ENCODE data around the gene ABCB10. TPM values are rescaled to one million over a fixed set of nuclear protein-coding genes. Genes with fewer than 3 reads are reported as not detected.
A peak's percentile ranks its signal among the peaks of the same experiment; 100 is the strongest.
"Not testable (repeated sequence)": the region's sequence is repeated elsewhere in the genome, so short reads cannot be mapped to it uniquely, and the experiment has no call there.

The ABCB10 gene
- 95.8 and 97.5 TPM in 2 replicates for total RNA-seq (2014; rRNA removed; shearing (Covaris generic))
- polyA plus RNA-seq (2014; cell fraction: nucleus; rRNA removed): 87.4 and 104 TPM in 2 replicates

DNA sequence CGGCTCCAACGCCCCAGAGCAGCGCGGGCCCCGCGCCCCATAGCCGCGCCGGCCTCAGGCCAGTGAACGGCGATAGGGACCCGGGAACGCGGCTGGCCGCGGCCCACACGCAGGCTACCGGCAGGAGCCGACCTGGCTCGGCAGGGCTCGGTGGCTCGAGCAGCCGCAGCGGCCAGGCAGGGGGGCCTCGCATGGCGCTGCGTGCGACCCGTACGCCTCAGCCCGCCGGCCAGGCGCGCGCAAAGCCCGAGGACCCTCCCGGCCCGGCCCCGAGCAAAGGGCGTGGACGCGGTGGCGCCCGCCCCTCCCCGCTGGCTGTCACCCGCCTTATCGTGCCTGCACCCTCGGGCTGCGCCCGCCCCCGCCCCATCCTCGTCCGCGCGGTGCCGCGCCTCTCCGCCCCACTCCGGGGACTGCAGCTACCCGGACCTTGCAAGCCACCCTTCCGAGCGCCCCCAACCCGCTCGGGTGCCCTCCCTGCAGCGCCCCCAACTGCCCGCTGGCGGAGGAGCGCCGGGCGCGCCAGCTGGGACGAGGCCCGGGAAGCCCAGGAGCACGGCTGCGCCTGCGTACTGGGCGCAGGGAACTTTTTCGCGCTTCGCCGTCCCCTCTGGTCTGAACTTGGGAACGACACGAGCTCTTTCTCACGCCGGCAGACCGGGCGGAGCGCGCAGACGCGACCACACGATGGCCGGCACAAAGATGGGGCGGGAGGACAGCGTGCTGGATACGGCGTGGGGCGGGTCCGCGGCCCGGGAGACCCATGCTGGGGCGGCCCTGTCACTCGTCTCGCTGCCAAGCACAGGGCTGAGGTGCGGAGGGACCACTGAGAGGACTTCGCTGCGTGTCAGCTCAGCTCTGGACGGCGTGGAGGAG lies at the start of gene ABCB10:
TSS of gene ABCB10 (minus strand) at position 248 of the 876 bp plus-strand sequence. CDS start at position 193, 55 bp downstream.
- DNase-seq (ENCODE audit: extremely low read depth, low read depth): peak; percentile 100

GRCh38 chr1:229607370-229607769 lies 48.9 kb upstream of the ABCB10 start:
- DNase-seq (ENCODE audit: extremely low read depth, low read depth): no peak

DNA sequence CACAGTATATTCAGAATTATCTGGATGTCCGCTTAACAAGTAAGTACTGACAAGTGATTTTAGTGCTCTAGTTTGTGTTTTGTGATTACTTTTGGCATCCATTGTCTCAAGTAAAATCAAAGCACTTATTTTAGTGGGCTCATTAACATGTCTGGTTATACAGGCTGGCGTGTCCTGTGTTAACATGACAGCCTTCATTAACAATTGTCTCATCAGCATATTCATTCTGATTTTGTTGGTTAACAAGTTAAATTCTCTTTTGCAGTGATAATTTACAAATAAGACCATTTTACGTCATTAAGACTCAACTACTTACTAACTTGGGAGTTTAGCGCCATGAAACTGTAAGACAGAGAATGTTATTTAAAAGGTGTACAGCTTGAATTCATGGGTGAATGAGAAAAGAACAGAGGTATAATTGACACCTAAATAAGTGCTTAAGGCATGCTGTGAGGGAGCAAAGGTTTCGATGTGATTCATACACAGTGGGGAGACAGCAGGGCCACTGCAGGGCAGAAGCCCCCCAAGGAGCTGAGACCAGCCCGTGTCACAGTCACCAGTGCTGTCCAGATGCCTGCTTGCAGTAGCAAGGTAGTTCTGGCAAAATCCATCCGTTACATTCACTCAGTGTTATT lies 45.0 kb upstream of the ABCB10 start:
- no peak for DNase-seq (ENCODE audit: extremely low read depth, low read depth)

DNA sequence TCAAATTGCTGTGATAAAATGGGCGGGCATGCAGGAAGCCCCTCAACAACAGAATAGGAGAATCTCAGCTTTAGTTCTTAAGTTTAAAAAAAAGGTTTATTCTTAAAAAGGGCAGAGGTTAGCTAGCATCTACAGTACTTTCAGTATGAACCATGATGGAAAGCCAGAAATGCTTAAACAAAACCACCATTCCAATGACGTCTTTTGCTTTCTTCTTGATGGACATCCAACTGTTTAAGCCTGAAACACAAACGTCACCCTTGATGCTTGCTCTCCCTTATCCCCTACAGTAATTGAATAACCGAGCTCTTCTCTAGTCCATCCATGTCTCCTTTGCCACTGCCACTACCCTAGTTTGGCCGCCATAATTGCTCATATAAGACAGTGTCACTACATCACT lies 41.7 kb upstream of the ABCB10 start:
- DNase-seq (ENCODE audit: extremely low read depth, low read depth): no peak

GRCh38 chr1:229599218-229599954 lies 40.9 kb upstream of the ABCB10 start:
- no peak for DNase-seq (ENCODE audit: extremely low read depth, low read depth)

GRCh38 chr1:229597877-229598276 lies 39.4 kb upstream of the ABCB10 start:
- no peak for DNase-seq (ENCODE audit: extremely low read depth, low read depth)

DNA sequence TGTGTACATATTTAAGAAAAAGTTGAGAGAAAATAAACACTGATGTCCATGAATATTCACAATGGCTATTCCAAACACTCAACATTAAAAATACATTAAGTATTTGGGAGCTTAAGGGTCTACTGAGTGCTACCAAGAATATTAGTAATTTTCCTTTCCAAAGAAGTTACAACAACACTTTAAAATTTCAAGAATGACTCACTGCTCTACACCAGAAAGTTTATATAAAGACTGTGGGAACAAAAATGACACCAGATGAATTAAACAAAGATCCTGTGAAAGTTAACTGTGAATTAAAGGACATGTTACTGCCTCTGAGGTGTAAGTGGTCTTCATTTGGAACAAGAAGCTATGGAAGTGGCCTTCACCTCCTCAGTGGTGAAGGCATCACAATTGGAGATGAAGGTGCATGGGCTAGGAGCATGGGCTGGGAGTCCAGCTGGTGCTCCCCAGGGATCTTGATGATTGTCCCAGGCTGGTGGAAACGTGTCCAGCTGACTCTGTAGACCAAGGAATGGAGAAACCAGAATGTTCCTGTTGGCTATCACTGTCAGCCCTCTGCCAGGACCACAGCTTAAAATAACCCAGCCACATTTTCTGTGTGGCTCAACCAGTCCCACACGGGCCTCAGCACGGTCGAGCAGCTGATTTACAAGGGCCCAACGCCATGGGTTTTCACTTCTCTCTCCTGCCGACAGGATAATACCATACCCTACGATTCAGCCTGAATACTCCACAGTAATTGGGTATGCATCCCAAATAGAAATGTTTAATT lies 38.6 kb upstream of the ABCB10 start:
- DNase-seq (ENCODE audit: extremely low read depth, low read depth): no peak

DNA sequence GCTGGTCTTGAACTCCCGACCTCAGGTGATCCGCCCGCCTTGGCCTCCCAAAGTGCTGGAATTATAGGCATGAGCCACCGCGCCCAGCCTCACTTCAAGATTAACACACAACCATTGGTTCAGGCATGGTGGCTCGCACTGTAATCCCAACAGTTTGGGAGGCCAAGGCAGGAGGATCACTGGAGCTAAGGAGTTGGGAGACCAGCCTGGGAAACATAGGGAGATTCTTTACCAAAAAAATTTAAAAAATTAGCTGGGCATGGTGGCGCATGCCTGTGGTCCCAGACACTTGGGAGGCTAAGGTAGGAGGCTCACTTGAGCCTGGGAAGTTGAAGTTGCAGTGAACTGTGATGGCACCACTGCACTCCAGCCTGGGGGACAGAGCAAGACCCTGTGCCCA lies 37.4 kb upstream of the ABCB10 start:
- DNase-seq (ENCODE audit: extremely low read depth, low read depth): not testable (repeated sequence)

- DNase-seq (ENCODE audit: extremely low read depth, low read depth): no peak
These were observed 35.9 kb upstream of the ABCB10 start for GRCh38 chr1:229594227-229595008.

DNA sequence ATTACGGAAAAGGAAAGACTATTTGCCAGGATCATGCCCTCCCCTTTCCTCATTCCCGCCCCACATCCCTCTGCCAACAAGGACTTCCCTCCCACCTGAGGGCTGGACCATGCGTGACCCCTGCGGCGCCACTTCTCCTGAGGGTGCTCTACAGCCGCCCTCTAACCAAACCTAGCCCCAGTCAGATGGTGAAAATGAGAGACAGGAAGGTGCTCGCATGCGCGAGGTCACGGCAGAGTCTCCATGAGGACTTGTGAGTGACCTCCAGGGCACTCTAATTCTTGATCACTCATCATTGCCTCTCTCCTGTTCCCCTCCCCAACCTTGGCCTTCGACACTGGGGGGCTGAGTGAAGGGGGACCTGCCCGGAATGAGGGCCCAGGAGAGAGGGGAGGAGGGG lies 35.3 kb upstream of the ABCB10 start:
- DNase-seq (ENCODE audit: extremely low read depth, low read depth): no peak

- no peak for DNase-seq (ENCODE audit: extremely low read depth, low read depth)
These were observed 31.6 kb upstream of the ABCB10 start for GRCh38 chr1:229590119-229590518.

DNA sequence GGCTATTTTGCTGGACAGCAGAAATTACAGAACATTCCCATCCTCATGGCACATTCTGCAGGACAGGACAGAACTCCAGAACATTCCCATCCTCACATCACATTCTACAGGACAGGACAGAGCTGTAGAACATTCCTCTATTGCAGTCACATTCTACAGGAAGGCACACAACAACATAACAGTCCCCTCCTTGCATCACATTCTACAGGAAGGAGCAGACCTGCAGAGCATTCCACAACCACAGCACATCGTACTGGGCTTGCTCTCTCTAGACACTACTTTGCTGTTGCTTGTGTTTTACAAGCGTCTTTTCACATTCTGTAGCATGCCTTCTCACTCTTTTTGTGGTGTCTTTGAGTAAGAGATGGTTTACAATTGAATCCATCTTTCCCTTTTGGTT lies 26.8 kb upstream of the ABCB10 start:
- no peak for DNase-seq (ENCODE audit: extremely low read depth, low read depth)

GRCh38 chr1:229582715-229583114 lies 24.2 kb upstream of the ABCB10 start:
- DNase-seq (ENCODE audit: extremely low read depth, low read depth): no peak

DNA sequence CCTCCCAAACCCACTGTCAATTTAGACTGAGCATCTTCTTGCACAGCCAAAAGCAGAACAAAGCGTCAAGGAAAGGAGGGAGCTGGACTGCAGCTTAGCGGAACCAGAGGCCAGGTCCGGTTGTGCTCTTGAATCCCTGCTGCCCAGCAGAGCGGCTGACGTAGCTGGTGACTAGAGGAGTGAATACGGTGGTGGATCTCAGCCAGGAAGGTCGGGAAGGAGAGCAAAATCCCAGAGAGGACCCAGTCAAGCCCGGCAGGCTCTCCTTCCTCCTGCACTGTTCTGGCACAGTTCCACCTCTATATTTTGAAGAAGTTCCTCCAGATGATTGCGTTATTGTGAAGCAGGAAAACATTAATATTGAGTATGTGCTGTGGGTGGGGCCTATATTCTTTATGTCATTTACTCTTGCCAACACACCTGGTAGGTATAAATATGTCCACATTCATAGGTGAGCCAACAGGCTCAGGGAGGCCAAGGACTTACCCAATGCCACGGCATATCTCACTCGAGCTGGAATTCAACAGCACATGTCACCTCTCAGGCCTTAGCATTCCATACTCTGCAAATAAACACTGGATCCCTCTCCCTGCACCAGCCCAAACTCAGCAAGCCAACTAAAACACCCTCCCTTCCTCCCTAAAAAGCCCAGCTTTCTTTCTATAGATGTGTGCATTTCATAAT lies 23.6 kb upstream of the ABCB10 start:
- DNase-seq (ENCODE audit: extremely low read depth, low read depth): no peak

GRCh38 chr1:229581485-229581884 lies 23.0 kb upstream of the ABCB10 start:
- no peak for DNase-seq (ENCODE audit: extremely low read depth, low read depth)

DNA sequence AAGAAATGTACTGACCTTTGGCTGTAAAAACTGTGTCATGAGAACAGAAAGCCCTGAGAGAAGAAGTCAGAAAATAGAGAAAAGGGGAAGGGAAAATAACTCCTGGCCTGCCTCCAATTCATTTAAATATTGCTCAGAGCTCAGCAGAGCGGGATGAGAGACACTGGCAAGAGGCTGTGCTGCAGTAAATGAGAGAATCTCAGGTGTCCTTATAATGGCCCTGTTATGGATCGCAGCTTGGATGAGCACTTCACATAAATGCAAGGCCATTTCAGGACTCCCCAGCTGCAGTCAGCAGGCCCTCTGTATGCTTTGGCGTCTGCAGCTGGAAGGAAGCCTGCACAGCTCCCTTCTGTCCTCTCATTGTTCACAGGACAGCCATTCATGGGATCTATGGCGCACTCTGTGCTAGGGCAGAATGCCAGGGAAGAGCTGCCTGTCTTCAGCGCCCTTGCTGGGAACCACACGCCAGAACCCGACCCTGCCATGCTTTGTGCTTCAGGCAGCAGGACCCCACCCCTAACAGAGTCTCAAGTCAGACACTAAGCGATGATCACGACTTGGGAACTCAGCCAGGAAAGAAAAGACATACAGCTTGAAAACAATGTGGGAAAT lies 20.7 kb upstream of the ABCB10 start:
- DNase-seq (ENCODE audit: extremely low read depth, low read depth): no peak

- no peak for DNase-seq (ENCODE audit: extremely low read depth, low read depth)
These were observed 19.9 kb upstream of the ABCB10 start for GRCh38 chr1:229578168-229579058.

All from NCI-H460 (cell line).